ENCODE measurements around the gene TEAD1.

The TEAD1 gene

GRCh38 chr11:12817681-12818332, 143.6 kb downstream of the TEAD1 start:
- no peak for DNase-seq

- no peak for DNase-seq
Measured at GRCh38 chr11:12818333-12819015, 144.3 kb downstream of the TEAD1 start.

GRCh38 chr11:12822392-12823022, 148.3 kb downstream of the TEAD1 start:
- no peak for DNase-seq

DNA sequence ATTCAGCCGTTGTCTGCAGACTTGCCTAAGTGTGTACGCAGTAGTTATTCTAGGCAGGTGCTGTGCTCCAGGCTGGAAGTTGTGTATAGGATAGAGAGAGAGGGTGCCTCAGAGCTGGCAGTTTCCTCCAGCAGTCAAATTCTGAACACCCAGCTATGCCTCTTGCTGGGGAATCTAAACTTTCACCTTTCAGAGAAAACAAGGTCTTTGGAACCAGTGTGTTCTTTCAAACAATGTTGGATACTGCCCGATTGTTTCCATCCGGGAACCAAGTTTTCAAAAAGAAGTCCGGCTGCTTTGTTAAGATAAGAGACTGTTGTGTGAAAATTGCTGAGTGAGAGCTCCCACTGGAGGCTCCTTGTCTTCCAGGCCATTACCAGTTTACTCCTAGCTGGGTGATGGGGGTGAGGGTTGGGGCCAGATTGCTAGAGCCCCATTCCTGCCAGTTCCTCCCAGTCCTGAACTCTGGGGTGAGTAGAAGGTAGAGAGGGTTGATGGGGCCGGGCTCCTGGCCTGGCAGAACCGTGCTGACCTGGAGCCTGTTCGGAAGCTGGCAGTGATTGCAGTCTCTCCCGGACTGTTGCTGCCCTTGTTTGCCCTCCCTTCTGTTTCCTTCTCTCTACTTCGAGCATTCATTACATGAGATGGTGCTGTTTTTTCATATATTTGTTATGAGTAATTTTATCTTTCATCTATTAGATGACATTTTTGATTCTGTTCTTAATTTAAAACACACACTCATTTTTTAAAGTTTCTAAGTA, 150.2 kb downstream of the TEAD1 start:
- DNase-seq: no peak

GRCh38 chr11:12826441-12826840, 152.2 kb downstream of the TEAD1 start:
- no peak for DNase-seq

DNA sequence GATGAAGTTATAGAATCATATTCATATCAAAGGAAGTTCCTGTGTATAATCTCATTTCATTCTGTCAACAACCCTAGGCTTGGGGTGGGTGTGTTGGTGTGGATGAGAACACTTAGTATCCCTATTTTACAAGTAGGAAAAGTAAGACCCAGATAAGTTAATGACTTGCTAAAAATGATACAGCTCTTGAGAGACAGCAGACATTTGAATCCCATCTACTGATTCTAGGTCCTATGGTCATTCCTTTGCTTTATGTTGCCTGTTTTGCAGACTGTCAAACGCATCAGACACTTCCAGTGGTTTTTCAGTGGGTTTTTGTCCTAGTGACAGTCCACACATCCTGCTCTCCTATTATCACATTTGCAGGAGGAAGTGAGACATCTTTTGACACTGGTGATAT, 153.1 kb downstream of the TEAD1 start:
- no peak for DNase-seq

GRCh38 chr11:12827929-12828812, 153.9 kb downstream of the TEAD1 start:
- DNase-seq: no peak

- DNase-seq: no peak
Measured at GRCh38 chr11:12829131-12829530, 154.9 kb downstream of the TEAD1 start.

GRCh38 chr11:12829540-12830314, 155.5 kb downstream of the TEAD1 start:
- DNase-seq: no peak

DNA sequence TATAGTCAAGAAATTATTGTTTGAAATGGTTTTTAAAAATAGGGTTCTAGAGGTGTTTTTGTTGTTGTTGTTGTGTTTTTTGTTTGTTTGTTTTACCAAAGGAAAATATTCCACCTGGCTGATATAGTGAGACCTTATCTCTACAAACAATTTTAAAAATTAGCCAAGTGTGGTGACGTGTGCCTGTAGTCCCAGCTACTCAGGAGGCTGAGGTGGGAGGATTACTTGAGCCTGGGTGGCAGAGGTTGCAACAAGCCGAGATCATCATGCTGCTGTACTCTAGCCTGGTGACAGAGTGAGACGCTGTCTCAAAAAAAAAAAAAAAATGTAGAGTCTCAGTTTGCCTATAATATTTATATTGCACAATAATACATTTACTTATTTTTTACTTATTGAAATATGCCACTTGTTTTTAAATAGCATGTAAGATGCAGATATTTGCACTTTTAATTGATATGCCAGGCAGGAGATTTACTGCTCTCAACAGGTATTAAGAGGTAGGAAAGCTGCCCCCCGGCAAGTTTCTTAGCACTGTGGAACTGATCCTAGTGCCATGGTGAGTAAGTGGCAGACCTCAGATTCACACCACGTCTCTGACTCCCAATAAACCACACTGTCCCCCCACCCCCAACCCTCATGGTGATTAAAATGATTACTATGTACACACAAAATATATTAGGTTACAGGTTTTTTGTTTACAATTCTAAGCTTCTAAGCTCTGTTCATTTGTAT, 157.4 kb downstream of the TEAD1 start:
- no peak for DNase-seq

DNA sequence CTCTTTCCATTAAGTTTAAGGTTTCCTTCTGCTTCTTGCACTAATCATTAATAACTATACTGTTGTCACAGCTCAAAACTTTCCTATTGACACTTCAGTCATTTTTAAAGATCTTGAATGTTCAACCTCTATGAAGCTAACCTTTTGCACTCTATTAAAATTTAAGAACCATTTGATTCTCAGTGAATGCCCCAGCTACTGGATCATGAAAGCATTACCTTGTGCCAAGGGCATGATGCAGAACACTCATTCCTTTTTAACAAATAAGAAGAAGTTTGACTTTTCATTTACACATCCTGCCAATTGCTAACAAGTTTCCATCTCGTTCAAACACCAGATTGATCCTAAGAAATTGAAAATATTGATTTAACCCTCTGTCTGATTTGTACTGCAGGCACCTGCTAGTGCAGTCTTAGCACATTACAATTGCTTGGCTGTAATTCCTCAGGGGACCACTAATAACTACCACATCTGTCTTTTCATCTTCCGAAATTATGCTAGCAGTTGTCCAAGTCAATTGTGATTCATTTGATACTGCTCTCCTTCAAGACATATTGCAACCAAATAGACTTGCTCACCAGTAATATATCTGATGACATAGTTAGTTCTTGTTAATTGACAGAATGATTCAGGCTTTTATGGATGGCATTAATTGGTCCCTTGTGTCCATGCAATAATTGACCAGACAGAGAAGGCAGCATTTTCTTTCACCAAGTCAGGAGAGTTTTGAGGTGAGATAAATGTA, 158.4 kb downstream of the TEAD1 start:
- peak; percentile 43 for DNase-seq

DNA sequence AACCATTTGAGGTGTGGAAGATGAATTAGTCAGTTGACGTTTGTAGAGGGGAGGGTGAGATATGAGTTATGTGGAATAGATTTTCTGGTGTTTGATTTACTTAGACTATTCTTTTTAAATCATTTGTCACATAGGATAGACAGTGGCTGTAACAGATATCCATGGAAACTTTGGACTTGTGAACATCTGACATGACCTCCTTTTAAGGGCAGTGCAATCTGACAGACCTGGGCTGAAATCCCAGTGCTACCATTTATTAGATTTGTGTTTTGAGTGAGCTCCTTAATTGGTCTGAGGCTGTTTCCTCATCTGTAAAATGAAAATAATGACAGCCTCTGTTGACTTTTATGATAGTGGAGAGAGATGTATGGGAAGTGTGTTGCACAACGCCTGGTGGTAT, 159.9 kb downstream of the TEAD1 start:
- DNase-seq: peak; percentile 35

DNA sequence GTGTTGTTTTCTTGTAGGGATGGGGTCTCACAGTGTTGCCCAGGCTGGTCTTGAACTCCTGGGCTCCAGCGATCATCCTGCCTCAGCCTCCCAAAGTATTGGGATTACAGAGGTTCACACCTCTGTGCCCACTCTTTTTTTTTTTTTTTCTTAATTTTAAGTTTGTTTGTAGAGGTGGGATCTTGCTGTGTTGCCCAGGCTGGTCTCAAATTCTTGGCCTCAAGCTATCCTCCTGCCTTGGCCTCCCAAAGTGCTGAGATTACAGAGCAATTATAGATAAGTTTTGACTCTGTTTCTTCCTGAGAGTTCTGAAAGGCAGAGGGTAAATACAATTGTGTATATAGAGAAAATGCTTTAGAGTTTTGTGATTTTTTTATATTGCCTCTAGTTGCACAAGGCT, 160.4 kb downstream of the TEAD1 start:
- no peak for DNase-seq

DNA sequence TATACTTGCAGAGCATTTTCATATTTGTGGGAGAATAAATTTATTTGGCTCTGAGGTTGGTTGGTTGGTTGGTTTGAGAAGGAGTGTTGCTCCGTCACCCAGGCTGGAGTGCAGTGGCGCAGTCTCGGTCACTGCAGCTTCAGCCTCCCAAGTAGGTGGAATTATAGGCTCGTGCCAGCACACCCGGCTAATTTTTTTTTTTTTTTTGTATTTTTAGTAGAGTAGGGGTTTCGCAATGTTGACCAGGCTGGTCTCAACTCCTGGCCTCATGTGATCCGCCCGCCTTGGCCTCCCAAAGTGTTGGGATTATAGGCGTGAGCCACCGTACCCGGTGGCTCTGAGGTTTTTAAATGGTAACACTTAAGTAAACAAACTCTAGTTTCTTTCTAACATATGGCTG, 161.1 kb downstream of the TEAD1 start:
- DNase-seq: no peak

DNA sequence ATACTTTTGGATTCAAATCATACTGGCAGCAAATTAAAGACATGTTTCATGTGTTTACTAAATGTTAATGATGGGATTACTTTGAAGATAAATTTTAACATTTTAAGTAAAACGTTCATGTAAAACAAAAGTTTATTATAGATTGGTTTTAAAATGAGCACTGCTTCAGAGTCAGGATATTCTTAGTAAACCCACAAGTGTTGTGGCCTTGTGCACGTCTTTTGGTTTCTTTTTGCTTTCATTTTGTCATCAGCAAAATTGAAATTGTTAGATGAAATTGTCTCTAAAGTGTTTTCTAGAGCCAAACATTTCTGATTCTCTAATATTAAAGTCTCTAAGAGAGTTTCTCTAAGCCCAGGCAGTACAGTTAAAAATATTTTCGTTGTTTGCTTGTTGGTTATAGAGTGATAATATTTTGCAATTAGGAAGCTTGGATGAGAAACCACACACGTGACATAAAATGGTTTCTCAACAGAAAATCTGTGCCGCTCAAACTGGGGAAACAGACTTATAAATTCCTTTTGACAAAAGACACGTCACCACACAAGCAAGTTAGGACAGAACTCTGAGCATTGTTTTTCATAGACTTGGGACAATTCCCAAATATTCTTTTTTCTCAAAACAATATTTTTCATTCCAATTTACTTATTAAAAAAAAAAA, 164.4 kb downstream of the TEAD1 start:
- DNase-seq: no peak

DNA sequence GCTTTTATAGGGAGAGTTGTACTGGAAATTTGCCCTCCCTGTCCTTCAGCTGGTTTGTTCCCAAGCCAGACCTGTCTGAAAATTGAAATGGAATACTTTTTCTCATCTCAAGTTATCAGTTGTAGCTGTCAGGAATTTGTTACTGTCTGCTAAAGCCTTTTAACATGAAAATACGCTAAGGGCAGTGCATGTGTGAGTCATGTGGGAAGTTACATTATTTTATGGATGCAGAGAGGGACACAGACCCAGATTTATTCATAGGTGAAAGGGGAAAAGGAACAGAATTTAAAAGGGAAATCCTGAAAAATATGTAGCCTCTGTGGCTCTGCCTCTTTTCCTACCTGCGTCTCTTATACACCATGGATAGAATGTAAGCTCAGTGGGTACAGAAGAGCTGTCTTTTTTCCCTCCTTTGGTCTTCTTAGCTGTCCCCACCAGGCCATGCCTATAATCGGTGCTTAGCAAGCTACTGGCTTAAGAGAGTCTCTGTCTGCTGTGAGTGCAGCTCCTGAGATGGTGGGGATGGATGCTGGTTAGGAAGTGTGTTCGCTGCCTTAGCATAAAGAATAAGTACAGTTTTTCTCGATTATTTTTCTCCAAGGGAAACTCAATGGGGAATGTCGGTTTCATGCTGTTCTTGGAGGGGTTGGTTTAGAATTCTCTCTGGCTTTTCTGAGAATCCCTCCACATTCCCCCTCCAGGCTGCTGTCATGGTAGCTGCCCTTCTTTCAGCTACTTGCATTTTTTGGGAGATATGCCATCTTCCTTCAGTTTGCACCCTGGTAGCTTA, 166.8 kb downstream of the TEAD1 start:
- no peak for DNase-seq

DNA sequence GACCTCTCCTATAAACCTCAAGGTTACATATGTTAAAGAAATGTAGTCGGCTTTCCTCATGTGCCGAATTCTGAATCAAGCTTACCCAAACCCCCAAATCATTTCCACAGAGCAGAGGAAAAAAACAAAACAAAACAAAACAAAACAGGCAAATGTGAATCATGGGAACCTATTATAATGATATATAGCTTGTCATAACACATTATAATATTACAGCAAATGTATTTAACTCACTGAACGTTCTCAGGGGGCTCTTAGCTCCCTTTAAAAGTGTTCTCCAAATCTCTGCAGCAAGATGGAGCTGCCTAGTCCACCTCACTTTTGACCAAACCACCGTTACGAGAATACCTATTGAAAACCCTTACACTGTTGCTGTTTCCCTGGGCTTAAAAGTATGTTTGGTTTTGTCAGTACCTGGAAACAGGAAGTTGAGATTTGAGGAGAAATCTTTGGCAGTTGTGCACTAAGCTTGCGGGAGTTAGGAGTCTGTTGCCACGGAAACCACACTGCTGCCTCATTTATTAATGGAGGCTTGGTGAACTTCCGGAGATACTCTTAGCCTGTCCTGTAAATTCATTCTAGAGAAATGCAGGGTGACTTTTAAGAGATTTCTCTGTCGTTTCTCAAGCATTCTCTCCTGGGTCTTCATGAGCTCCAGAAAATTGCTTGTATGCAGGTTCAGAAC, 167.9 kb downstream of the TEAD1 start:
- DNase-seq: peak; percentile 30

DNA sequence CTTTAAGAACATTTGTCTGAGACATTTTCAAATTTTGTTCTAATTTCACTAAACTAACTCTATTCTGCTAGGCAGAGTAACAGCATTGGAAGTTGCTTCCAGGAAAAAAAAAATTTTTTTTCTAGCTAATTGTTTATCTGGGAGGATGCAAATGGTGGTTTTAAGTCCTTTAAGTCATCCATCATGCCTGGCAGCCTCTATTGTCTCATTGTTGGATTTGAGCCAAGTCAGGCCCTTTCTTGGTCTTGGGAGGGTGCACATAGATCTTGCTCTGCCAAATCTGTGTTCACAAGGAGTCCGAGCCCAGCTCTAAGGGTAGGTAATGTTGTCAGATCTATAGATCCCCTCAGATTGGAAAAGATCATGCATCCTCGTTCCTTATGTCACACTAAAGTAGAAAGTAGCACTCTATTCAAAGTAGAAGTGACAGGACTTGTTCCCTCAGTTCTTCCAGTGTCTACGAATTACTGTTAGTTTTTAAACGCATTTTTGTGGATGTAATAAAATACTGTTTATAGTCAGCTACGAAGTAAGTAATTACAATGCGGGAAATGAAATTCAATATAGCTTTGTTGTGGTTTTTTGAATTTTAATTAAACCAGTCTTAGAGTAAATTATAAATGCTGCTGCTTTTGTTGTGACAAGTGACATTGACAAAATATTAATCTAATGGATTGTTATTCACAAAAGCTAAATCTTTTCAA, 168.9 kb downstream of the TEAD1 start:
- DNase-seq: peak; percentile 88

Data from NCI-H446 treated with DMSO at 0.1 percent for 48 hours (cell line).